Neuron (in vitro differentiated cells): ENCODE measurements around the gene BLOC1S4.

Experiments
- H2AFZ ChIP-seq: one replicate; pipeline ENCODE4 v1.6.1; 2013; ENCODE audit warnings: low read depth, mild to moderate bottlenecking, inconsistent platforms, low read length, moderate library complexity
- H3K27me3 ChIP-seq: one replicate; pipeline ENCODE4 v1.6.1; 2013; ENCODE audit warnings: low read length; ENCODE audit not compliant: insufficient read depth
- H3K36me3 ChIP-seq: one replicate; pipeline ENCODE4 v1.6.1; 2013; ENCODE audit warnings: low read length; ENCODE audit not compliant: insufficient read depth
- H3K4me1 ChIP-seq: one replicate; pipeline ENCODE4 v1.6.1; 2013; ENCODE audit warnings: low read length; ENCODE audit not compliant: insufficient read depth
- H3K4me3 ChIP-seq: 2 replicates; pipeline ENCODE4 v1.5.1; 2013; ENCODE audit warnings: mild to moderate bottlenecking, low read length, moderate library complexity
- H3K9me3 ChIP-seq: one replicate; pipeline ENCODE4 v1.6.1; 2013; ENCODE audit warnings: low read length

Gene BLOC1S4

DNA sequence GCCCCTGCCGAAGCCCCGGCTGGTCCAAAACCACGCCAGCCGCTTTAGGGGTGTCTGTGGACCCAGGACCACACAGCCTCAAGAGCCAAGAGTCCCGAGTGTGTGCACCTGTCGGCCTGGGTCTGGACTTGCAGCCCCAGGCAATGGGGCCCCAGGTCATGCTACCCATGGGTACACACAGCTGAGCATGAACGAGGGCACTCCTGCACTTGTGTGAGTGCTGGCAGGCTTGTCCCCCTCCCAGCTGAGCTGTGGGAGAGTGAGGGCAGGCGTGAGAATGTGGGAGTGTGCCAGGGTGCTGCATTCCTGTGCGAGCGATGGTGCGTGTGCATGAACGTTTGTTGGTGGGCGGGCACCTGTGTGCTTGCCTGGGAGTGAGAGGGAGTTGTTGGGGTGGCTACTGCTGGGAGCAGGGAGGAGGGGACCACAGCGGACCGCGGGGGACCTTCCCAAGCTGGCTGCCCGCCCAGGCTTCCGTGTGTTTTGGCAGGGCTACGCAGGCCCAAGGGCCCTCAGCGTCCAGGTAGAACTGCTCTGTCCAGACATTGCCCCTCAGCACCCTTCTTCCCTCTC is 30.8 kb downstream of the BLOC1S4 start:
- no peak overlapping the region for H2AFZ ChIP-seq
- H3K4me1 ChIP-seq: peaks cover 12% of the 10 kb centered on the region
- H3K36me3 ChIP-seq: no peaks in the 10 kb centered on the region
- no peak overlapping the region for H3K4me3 ChIP-seq
- no peaks in the 10 kb centered on the region for H3K9me3 ChIP-seq
- no peaks in the 10 kb centered on the region for H3K27me3 ChIP-seq

DNA sequence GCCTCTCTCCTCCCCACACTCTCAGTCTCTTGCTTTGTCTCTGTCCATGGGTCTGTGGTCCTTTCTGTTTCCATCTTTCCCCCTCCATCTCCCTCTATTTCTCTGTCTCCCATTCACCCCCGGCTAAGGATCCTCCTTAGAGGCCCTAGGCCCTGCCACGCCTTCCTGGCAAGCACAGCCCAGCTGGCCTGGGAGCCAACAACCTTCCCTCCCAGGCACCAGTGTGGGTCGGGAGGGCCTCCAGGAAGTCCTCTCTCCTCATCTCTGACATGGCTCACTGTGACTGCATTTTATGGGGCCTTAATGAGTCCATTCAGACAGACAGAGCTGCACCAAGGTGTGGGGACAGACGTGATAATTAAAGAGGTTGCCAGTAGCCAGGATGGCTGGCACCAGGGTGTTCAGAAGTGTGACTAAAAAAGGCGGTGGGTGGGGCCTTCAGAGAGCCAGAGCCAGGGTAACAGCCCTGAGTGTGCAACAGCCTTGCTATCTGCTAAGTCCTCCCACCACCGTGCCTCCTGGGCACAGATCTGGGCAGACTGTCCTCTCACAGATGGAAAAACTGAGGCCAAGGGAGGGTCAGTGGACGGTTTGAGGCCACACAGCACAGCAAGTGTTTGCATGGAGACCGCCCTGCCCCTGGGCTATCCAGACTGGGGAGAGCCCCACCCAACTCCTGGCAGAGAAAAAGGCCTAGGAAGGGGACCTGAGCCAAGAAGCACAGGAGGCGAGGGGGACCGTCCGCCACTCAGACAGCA is 31.5 kb downstream of the BLOC1S4 start:
- Histone ChIP-seq H3K4me3 (no peak overlapping the region), H3K9me3 (no peaks in the 10 kb centered on the region), H3K27me3 (no peaks in the 10 kb centered on the region), H3K4me1 (peaks cover 12% of the 10 kb centered on the region), H2AFZ (no peak overlapping the region), H3K36me3 (no peaks in the 10 kb centered on the region)

DNA sequence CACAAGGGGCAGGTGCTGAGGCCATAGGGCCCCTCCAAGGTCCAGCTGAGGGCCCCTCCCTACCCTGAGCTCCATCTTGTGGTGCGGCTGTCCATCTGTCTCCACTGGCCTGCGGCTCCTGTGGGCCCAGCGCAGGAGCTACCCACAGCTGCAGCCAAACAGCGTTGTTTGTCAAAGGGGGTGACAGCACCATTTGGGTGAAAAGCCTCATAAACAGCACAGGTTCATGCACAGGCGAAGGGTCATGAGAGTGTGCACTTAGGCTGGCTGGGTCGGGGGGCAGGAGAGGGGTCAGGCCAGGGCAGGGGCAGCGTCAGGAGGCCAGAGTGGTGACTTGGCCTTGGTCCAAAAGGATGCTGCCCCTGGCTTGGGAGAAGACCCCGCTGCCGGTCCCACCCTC is 32.3 kb downstream of the BLOC1S4 start:
- Histone ChIP-seq H2AFZ (no peak overlapping the region), H3K36me3 (no peaks in the 10 kb centered on the region), H3K9me3 (no peaks in the 10 kb centered on the region), H3K27me3 (no peaks in the 10 kb centered on the region), H3K4me1 (peaks cover 12% of the 10 kb centered on the region), H3K4me3 (no peak overlapping the region)

DNA sequence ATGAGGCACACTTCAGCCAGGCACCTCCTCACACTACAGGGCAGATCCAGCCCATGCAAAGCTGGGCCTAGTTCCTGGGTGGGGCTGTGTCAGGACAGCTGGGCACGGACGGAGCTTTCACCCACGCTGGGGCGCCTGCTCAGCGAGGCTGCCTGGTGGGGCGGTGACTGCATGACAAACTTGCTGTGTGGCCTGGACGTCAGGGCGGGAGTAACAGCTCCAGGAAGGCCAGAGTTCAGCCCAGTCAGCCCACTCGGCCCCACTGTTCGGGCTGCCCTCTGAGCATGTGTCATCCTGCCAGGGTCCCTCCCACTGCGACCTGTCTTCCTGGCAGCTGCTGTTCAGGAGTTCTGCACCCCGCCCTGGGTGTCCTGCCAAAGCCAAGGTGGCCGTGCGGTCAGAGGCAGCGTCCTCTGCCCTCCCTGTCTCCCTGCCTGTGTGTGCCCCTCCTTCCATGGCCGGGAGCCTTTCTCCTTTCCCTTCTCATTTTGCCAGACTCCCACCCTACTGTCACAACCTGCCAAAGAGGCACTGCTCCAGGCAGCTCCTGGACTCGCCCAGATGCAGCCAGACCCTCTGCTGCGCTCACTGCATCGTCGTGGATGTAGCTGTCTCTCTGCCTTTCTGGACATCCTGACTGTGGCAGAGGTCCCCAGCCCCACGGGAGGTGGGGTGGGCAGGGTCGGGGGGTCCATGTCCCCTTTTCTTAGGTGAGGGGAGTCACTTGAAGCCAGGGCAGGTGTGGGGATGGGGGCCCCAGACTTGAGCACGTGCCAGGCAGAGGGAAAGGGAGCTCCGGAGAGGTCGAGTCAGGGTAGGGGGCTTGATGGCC is 33.6 kb downstream of the BLOC1S4 start:
- no peaks in the 10 kb centered on the region for H3K36me3 ChIP-seq
- no peak overlapping the region for H2AFZ ChIP-seq
- no peaks in the 10 kb centered on the region for H3K27me3 ChIP-seq
- H3K4me3 ChIP-seq: no peak overlapping the region
- H3K9me3 ChIP-seq: no peaks in the 10 kb centered on the region
- peaks cover 12% of the 10 kb centered on the region for H3K4me1 ChIP-seq

DNA sequence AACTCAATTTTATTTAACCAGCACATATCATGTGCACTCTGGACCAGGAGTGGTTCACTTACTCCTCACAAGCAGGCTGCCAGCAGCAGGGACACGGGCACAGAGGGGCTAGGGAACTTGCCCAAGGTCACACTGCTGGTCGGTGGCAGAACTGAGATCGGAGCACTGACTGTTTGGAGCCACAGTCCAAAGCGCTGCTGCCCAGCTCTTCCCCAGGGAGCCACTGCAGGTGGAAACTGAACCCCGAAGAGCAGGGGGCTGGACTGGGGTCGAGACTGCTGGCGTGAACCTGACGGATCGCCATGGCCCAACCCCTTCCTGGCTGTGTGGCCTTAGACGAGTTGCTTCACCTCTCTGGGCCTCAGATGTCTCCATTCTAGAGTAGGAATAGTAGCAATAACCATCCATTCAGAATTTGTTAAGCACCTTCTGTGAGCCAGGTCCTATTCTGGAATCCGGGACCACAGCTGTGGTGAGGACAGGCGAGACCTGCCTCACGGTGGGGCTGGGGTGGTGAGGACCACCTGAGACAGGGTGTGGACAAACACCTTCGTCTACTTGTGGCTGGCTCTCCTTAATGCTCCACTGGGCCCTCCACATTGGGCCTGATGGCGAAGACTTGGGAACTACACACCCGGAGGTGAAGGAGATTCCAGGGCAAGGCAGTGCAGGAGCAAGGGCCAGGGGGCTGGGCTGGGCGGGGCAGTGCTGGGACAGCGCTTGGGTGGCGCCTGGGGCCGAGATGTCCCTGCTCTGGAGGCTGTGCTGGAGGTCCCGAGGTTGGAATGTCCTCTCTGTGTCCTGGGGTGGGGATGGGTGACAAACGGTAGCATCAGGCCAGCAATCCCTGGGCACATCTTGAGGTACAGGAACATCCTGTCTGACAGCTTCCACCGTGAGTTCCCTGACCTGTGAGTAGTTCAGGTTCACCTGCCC is 34.6 kb downstream of the BLOC1S4 start:
- Histone ChIP-seq H3K9me3 (no peaks in the 10 kb centered on the region), H3K4me3 (no peak overlapping the region), H3K4me1 (peaks cover 12% of the 10 kb centered on the region), H2AFZ (no peak overlapping the region), H3K36me3 (no peaks in the 10 kb centered on the region), H3K27me3 (no peaks in the 10 kb centered on the region)

DNA sequence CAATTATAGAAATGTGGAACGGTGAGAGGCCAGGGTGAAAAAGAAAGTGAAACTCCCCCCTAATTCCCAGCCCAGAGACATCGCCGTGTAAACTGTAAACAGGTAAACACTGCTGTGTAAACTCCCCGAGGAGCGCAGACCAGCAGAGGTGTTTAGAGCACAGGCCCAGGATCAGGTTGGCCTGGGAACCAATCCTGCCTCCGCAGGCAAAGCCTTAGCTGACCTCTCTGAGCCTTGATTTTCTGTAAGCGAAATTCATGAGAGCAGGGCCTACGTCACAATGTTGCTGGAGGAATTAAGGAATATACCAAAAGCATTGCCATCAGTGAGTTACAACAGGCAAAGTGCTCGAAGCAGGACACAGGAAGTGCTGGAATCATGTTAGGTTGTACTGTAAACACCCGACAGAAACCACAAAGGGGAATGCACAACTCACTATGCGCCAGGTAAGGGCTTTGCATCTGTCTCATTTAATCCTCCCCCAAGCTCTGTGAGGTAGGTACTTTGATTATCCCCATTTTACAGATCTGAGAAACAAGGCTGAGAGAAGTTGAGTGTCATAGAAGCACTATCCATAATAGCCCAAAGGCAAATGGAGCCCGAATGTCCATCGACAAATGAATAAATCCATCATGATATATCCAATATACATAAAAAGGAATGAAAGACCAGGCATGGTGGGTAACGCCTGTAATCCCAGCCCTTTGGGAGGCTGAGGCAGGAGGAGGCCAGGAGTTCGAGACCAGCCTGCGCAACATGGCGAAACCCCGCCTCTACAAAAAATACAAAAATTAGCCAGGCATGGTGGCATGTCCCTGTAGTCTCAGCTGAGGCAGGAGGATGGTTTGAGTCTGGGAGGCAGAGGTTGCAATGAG is 35.9 kb downstream of the BLOC1S4 start:
- H3K36me3 ChIP-seq: no peaks in the 10 kb centered on the region
- no peak overlapping the region for H3K4me3 ChIP-seq
- peaks cover 16% of the 10 kb centered on the region for H3K4me1 ChIP-seq
- no peak overlapping the region for H2AFZ ChIP-seq
- H3K9me3 ChIP-seq: no peaks in the 10 kb centered on the region
- no peaks in the 10 kb centered on the region for H3K27me3 ChIP-seq

DNA sequence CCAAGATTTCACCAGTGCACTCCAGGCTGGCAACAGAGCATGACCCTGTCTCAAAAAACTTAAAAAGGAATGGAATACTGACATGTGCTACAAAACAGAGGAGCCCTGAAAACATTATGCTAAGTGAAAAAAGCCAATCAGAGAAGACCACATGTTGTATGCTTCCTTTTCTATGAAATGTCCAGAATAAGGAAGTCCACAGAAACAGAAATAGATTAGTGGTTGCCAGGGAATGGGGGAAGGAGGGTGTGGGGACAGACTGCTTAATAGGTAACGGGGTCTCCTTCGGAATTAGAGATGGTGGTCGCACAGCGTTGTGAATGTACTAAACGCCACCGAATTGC is 36.5 kb downstream of the BLOC1S4 start:
- peaks cover 16% of the 10 kb centered on the region for H3K4me1 ChIP-seq
- H3K9me3 ChIP-seq: no peaks in the 10 kb centered on the region
- no peak overlapping the region for H2AFZ ChIP-seq
- no peak overlapping the region for H3K4me3 ChIP-seq
- H3K27me3 ChIP-seq: no peaks in the 10 kb centered on the region
- no peaks in the 10 kb centered on the region for H3K36me3 ChIP-seq

DNA sequence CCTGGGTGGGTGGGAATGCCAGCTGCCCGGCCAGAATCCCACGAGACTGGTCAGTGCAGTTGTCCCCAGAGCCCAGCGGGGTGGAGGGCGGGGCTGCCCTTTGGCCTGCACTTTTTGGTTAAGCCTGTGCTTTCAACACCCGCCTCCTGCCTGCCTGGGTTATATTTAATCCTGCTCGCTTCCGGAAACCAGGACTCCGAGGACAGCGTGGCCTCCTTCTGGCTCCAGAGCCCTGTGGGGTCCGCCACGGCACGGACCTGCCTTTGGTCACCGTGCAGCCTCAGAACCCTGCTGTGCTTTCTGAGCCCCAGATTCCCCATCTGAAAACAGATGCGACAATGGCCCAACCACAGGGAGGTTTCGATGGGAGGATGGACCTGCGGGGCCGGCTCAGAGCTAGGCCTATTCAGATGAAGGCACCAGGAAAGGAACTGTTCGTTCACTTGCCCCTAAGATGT is 37.2 kb downstream of the BLOC1S4 start:
- no peaks in the 10 kb centered on the region for H3K27me3 ChIP-seq

DNA sequence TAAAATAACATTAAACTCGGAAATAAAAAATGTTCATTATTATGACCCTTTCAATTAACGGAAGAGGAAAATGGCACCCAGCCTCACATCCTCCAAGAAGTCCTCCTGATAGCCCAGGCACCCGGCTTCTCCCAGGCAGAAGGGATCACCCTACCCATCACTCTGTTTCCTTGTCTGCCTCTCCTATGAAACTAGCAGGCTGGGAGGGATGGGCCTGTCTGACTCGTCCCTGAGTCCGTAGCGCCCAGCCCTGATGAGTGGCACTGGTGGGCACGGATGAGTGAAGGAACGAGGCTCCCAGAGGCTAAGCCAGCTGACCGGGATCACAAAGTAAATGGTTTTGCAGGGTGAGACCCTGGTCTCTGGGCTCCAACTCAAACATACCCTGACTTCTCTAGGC is 37.9 kb downstream of the BLOC1S4 start:
- Histone ChIP-seq H3K36me3 (no peaks in the 10 kb centered on the region), H2AFZ (no peak overlapping the region), H3K27me3 (no peaks in the 10 kb centered on the region), H3K4me1 (peaks cover 13% of the 10 kb centered on the region), H3K4me3 (no peak overlapping the region), H3K9me3 (no peaks in the 10 kb centered on the region)

More for the DNA sequence above, 37.2 kb downstream of the BLOC1S4 start:
- Histone ChIP-seq H3K4me3 (no peak overlapping the region), H3K9me3 (no peaks in the 10 kb centered on the region), H3K36me3 (no peaks in the 10 kb centered on the region), H3K4me1 (peaks cover 13% of the 10 kb centered on the region), H2AFZ (no peak overlapping the region)

DNA sequence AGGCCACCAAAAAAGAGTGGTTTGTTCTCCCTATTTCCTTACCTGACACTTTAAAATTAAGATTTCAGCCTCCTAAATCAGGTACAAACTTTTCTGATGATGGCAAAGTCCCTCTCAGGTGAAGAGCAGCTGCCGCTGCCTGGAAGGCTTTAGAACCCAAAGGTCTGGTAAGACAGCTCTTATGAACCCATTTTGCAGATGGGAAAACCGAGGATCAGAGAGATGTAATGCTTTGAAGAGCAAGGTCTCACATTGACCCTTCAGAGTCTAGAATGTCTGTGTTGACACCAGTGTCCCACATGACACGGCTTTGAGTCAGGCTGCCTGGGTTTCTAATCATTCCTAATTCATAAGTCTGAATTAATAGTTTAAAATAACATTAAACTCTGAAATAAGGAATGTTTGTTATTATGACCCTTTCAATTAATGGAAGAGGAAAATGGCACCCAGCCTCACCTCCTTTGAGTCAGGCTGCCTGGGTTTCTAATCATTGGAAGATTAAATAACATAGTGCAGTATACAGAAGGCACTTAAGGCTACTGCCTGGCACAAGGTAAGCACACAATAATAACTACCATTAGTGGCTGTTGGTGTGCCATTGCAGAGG is 38.6 kb downstream of the BLOC1S4 start:
- Histone ChIP-seq H3K27me3 (no peaks in the 10 kb centered on the region), H3K4me1 (peaks cover 6% of the 10 kb centered on the region), H3K9me3 (no peaks in the 10 kb centered on the region), H3K4me3 (no peak overlapping the region), H3K36me3 (no peaks in the 10 kb centered on the region), H2AFZ (no peak overlapping the region)

DNA sequence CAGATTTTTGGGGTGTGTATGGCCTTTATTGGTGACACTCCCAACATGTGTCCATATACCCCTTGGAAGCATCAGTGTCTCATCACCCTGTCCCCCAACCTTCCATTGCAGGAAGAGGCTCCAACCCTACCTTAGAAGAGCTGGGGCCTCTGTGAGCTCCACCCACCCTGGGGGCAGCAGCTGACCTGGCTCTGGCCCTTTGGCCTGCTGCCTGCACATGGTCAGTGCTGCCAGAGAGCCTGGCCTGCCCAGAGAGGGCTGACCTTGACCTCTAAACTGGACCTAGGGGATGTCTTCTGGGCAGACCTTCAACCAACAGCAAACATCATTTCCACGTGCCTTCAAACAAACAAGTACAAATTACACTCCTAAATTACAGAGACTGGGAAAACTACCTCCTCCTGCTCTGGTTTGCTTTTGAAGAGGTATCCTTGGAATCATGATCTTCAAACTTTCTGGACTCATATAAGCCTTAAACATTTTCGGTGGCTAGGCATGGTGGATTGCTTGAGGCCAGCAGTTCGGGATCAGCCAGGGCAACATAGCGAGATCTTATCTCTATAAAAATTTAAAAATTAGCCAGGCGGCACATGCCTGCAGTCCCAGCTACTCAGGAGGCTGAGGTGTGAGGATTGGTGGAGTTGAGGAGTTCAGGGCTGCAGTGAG is 39.2 kb downstream of the BLOC1S4 start:
- Histone ChIP-seq H3K4me1 (peaks cover 4% of the 10 kb centered on the region), H2AFZ (no peak overlapping the region), H3K4me3 (no peak overlapping the region), H3K27me3 (no peaks in the 10 kb centered on the region), H3K9me3 (no peaks in the 10 kb centered on the region), H3K36me3 (no peaks in the 10 kb centered on the region)
